Measurements from ENCODE around the gene PRAC2.

DNA sequence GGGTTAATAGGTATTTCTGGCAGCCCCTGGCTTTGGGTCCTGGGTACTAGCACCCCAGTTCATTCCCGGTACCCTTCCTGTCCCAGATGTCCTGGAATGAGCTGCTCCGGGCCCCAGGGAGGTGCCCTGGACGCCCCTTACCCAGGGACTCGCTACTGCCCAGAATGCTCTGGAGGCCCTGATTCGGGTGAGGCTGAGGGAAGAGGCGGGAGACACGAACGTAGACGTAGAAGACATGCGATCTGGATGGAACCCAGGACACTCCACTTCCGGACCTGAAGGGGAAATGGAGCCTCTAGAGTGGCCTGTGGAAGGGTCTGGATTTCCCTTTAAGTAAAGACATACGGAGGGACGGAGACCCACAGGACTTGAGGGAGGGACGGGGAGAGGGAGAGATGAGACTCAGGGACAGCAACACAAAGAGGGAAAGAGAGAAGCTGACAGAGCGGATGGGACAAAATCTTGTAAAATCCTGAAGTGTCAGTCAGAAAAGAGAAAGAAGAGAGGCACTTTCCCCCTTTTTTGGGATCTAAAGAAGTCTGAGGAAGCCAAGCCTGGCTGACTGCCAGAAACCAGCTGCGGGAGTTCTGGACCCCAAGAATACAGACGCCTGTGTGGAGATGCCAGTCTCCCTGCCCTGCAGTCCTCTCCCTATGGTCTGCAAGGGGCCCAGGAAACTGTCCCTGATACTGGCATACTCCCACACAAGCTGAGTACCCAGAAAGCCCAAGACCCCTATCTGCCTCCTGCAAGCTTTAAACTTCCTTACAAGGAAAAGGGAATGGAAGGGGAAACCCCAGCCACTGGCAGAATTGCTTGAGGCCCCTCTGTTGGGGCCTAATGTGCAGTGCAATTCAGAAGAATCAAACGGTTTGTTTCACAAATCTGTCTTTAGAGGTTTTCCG lies 6.6 kb downstream of the PRAC2 start:
- TF ChIP-seq, protein P1, sequence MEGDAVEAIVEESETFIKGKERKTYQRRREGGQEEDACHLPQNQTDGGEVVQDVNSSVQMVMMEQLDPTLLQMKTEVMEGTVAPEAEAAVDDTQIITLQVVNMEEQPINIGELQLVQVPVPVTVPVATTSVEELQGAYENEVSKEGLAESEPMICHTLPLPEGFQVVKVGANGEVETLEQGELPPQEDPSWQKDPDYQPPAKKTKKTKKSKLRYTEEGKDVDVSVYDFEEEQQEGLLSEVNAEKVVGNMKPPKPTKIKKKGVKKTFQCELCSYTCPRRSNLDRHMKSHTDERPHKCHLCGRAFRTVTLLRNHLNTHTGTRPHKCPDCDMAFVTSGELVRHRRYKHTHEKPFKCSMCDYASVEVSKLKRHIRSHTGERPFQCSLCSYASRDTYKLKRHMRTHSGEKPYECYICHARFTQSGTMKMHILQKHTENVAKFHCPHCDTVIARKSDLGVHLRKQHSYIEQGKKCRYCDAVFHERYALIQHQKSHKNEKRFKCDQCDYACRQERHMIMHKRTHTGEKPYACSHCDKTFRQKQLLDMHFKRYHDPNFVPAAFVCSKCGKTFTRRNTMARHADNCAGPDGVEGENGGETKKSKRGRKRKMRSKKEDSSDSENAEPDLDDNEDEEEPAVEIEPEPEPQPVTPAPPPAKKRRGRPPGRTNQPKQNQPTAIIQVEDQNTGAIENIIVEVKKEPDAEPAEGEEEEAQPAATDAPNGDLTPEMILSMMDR (IDR thresholded peaks at IDR 0.05), result no peak
- no peak for TF ChIP-seq POLR2AphosphoS5 (IDR thresholded peaks at IDR 0.05; ENCODE audit: low read depth, low read length)
- TF ChIP-seq SIN3A (IDR thresholded peaks at IDR 0.05; ENCODE audit: borderline replicate concordance, insufficient read depth, low read depth, low read length), result no peak
